IMR-90 (cell line): Measurements from ENCODE around the gene RCBTB2. TPM values are rescaled to one million over a fixed set of nuclear protein-coding genes. Genes with fewer than 3 reads are reported as not detected.

Source experiments
- ATAC-seq: fragments of 200-7000 bp; cut with Tn5 transposase; 2 replicates; pipeline ENCODE4 v1.9.1; 2020; ENCODE audit warnings: low read depth, mild to moderate bottlenecking, moderate library complexity
- BruUV-seq: library from RNA; stranded (reverse); fragments of 400-500 nt; replicated peaks from 2 replicates; lab custom pipeline; 2021; lab: Mats Ljungman, UMichigan
- CTCF ChIA-PET: fragments of 300-600 bp; formaldehyde crosslinking; extraction: SDS; loops from one replicate; lab custom pipeline; 2021; ENCODE audit warnings: antibody characterized with exemption; lab: Yijun Ruan, JAX
- POLR2A ChIA-PET: fragments of 300-600 bp; sonication (Branson Sonifier 250); formaldehyde crosslinking; loops from one replicate; lab custom pipeline; 2022; ENCODE audit warnings: antibody characterized with exemption; ENCODE audit not compliant: unreplicated experiment; lab: Charles Lee
- DNase-seq: peaks from one replicate; pipeline ENCODE4 v3.0.0; 2013
- H2AFZ ChIP-seq: replicated peaks from 2 replicates; pipeline ENCODE3; 2013; ENCODE audit warnings: low read length, mild to moderate bottlenecking; ENCODE audit not compliant: poor library complexity
- H2AK5ac ChIP-seq: 2 replicates; pipeline ENCODE4 v1.6.1; 2013; ENCODE audit warnings: low read depth, low read length, inconsistent platforms
- H2AK9ac ChIP-seq: replicated peaks from 2 replicates; pipeline ENCODE3; 2013; ENCODE audit warnings: mild to moderate bottlenecking, low read depth, low read length, moderate library complexity; ENCODE audit not compliant: poor library complexity
- H2BK120ac ChIP-seq: 2 replicates; pipeline ENCODE4 v1.6.1; 2013; ENCODE audit warnings: low read depth, low read length, inconsistent platforms
- H2BK15ac ChIP-seq: 3 replicates; pipeline ENCODE4 v1.6.1; 2013; ENCODE audit warnings: low read depth, low read length, inconsistent platforms
- H2BK20ac ChIP-seq: 2 replicates; pipeline ENCODE4 v1.6.1; 2013; ENCODE audit warnings: low read depth, mild to moderate bottlenecking, inconsistent platforms, low read length, moderate library complexity
- H2BK5ac ChIP-seq: 2 replicates; pipeline ENCODE4 v1.6.1; 2013; ENCODE audit warnings: mild to moderate bottlenecking, low read depth, low read length, inconsistent platforms; ENCODE audit not compliant: poor library complexity, severe bottlenecking
- H3K14ac ChIP-seq: replicated peaks from 2 replicates; pipeline ENCODE4 v1.6.1; 2013; ENCODE audit warnings: low read depth, low read length, inconsistent platforms
- H3K18ac ChIP-seq: 2 replicates; pipeline ENCODE4 v1.6.1; 2013; ENCODE audit warnings: low read depth, low read length, control low read depth
- H3K23ac ChIP-seq: 2 replicates; pipeline ENCODE4 v1.6.1; 2013; ENCODE audit warnings: low read depth, low read length, inconsistent platforms
- H3K27ac ChIP-seq: 2 replicates; pipeline ENCODE4 v1.5.1; 2013; ENCODE audit warnings: mild to moderate bottlenecking, control low read depth, low read length; ENCODE audit not compliant: insufficient read depth
- H3K27me3 ChIP-seq: 2 replicates; pipeline ENCODE4 v1.6.1; 2013; ENCODE audit warnings: low read length; ENCODE audit not compliant: control insufficient read depth, insufficient read depth
- H3K36me3 ChIP-seq: 2 replicates; pipeline ENCODE4 v1.6.1; 2013; ENCODE audit warnings: low read length, mixed read lengths; ENCODE audit not compliant: control insufficient read depth, insufficient read depth
- H3K4ac ChIP-seq: 2 replicates; pipeline ENCODE4 v1.6.1; 2013; ENCODE audit warnings: low read depth, low read length, inconsistent platforms
- H3K4me1 ChIP-seq: 2 replicates; pipeline ENCODE4 v1.6.1; 2013; ENCODE audit warnings: low read length, mixed read lengths; ENCODE audit not compliant: control insufficient read depth, insufficient read depth
- H3K4me2 ChIP-seq: 2 replicates; pipeline ENCODE4 v1.6.1; 2013; ENCODE audit warnings: low read depth, mild to moderate bottlenecking, control low read depth, low read length, moderate library complexity
- H3K4me3 ChIP-seq: 2 replicates; pipeline ENCODE4 v1.5.1; 2013; ENCODE audit warnings: low read depth, mild to moderate bottlenecking, control low read depth, low read length, moderate library complexity; ENCODE audit not compliant: insufficient read depth
- H3K56ac ChIP-seq: 2 replicates; pipeline ENCODE4 v1.6.1; 2013; ENCODE audit warnings: low read length, inconsistent platforms; ENCODE audit not compliant: insufficient read depth; ENCODE audit errors: extremely low read depth
- H3K79me1 ChIP-seq, 2 experiments: 2 replicates each; pipeline ENCODE4 v1.6.1; 2013; ENCODE audit warnings: low read length in 2 of 2, inconsistent platforms in 1 of 2, low read depth in 1 of 2
- H3K9ac ChIP-seq: 2 replicates; pipeline ENCODE4 v1.6.1; 2013; ENCODE audit warnings: low read depth, low read length, control low read depth
- H3K9me1 ChIP-seq: 2 replicates; pipeline ENCODE4 v1.6.1; 2013; ENCODE audit warnings: low read length, inconsistent platforms; ENCODE audit not compliant: insufficient read depth
- H3K9me3 ChIP-seq: 2 replicates; pipeline ENCODE4 v1.6.1; 2013; ENCODE audit warnings: low read length; ENCODE audit not compliant: control insufficient read depth, insufficient read depth
- H4K20me1 ChIP-seq: 2 replicates; pipeline ENCODE4 v1.6.1; 2013; ENCODE audit warnings: low read length, inconsistent platforms; ENCODE audit not compliant: insufficient read depth
- H4K5ac ChIP-seq: 2 replicates; pipeline ENCODE4 v1.6.1; 2013; ENCODE audit warnings: mild to moderate bottlenecking, low read depth, low read length, control low read depth
- H4K8ac ChIP-seq, 2 experiments: 2 replicates each; pipeline ENCODE4 v1.6.1; 2013; ENCODE audit warnings: low read depth in 2 of 2, low read length in 2 of 2, control low read depth in 1 of 2, inconsistent platforms in 1 of 2
- H4K91ac ChIP-seq: 2 replicates; pipeline ENCODE4 v1.6.1; 2013; ENCODE audit warnings: low read depth, low read length, inconsistent platforms; ENCODE audit not compliant: insufficient read depth
- CEBPB ChIP-seq: IDR thresholded peaks from 2 replicates; pipeline ENCODE4 v1.6.1; 2012; ENCODE audit warnings: low read depth, low read length, improper control_type of control experiment
- MAZ ChIP-seq: IDR thresholded peaks from 2 replicates; pipeline ENCODE4 v1.6.1; 2012; ENCODE audit warnings: low read depth, mild to moderate bottlenecking, low read length, improper control_type of control experiment, moderate library complexity, borderline replicate concordance
- WGBS, 2 experiments: methylation state at CpG; one replicate each; pipeline versions ENCODE4 v1.1.5 to v1.1.7; 2013; ENCODE audit warnings: missing lambda C conversion rate in 2 of 2; ENCODE audit not compliant: insufficient read length in 1 of 2; ENCODE audit errors: extremely low coverage in 2 of 2; 5-methylcytosine and 5-hydroxymethylcytosine counted together
- dilution Hi-C: fragments of 300-500 bp; cut with HindIII; formaldehyde crosslinking; loops from one replicate; pipeline ENCODE4 v1.14.3; 2018; ENCODE audit warnings: low sequenced_read_pairs; ENCODE audit not compliant: unreplicated experiment
- in situ Hi-C: fragments of 300-500 bp; cut with MboI; formaldehyde crosslinking; loops from 3 replicates; pipeline ENCODE4 v1.14.3; 2019; ENCODE audit warnings: low sequenced_read_pairs, inconsistent platforms, mixed read lengths
- intact Hi-C: fragments of 100-400 bp; cut with micrococcal nuclease; formaldehyde crosslinking; loops from 2 replicates; pipeline ENCODE4 v1.10.0; 2022
- polyA plus RNA-seq, 3 experiments: library from polyadenylated mRNA; depleted of rRNA; stranded (reverse); fragments of >200 nt; gene quantifications; 2 replicates each; pipeline ENCODE4 v1.2.3, GENCODE V29; 2012; ENCODE audit warnings: low replicate concordance in 1 of 3
- total RNA-seq: library from RNA; depleted of rRNA; stranded (reverse); fragments of >200 nt; gene quantifications from 2 replicates; pipeline ENCODE4 v1.2.3, GENCODE V29; 2012
- TF ChIP-seq, protein P1 (sequence below): conservative IDR thresholded peaks from 2 replicates; pipeline ENCODE4 v1.5.1; 2012; ENCODE audit warnings: mild to moderate bottlenecking, low read depth, low read length, improper control_type of control experiment
- TF ChIP-seq, protein P2 (sequence below): fragments of 150-350 bp; IDR thresholded peaks from 2 replicates; pipeline ENCODE4 v1.6.1; 2017; ENCODE audit warnings: mild to moderate bottlenecking, antibody characterized with exemption, low read length, low read depth

The RCBTB2 gene
- total and polyA plus RNA-seq, 2 of the 4 experiments (the other 2 are of a cell fraction), result 4.0 to 5.2 TPM

DNA sequence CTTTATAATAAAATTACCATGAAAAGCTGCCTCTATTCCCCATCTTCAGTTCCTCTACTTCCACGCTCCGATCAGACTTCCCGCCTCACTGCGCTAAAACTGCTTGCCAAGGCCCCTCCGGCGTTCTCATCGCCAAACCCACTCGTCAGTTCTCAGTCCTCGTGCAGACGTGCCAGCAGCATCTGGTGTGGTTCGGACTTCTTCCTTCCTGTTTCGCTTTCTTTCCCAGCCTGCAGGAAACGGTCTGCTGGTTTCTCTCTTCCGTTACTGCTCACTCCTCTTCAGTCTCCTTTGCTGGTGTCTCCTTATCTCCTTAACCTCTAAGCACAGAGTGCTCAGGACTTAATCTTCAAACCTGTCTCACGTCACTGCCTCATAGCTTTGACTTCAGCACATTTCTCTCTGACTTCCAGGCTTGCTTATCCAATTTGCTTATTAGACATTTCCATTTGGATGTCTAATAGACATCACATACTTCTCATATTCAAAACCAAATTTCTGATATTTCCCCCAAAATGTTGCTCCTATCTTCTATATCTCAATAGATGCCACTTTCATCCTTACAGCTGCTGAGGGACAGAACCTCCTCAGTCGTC lies 40.3 kb downstream of the RCBTB2 start:
- Histone ChIP-seq H3K9me3 (no peaks in the 10 kb centered on the region), H3K14ac (no peak overlapping the region), H3K9me1 (no peaks in the 10 kb centered on the region; the same call in 1 of the 2 replicates), H2BK5ac (no peak overlapping the region), H3K4me2 (peak overlapping the region; percentile 37; the same call in 1 of the 2 replicates), H3K27me3 (no peaks in the 10 kb centered on the region), H2BK120ac (no peak overlapping the region), H4K91ac (no peak overlapping the region), H3K79me1 (no peaks in the 10 kb centered on the region), H4K8ac (peak overlapping the region in 1 of 2 experiments; percentile 28; a peak in 1 of 4 replicates), H2AK9ac (no peak overlapping the region), H3K4ac (no peak overlapping the region), H3K18ac (no peak overlapping the region; the same call in 1 of the 2 replicates), H3K36me3 (no peaks in the 10 kb centered on the region), H3K4me1 (no peaks in the 10 kb centered on the region), H2BK20ac (no peak overlapping the region), H3K27ac (no peak overlapping the region), H3K9ac (no peak overlapping the region), H4K5ac (no peak overlapping the region), H4K20me1 (no peaks in the 10 kb centered on the region), H3K56ac (no peak overlapping the region), H2BK15ac (no peak overlapping the region), H2AK5ac (no peak overlapping the region), H3K23ac (no peak overlapping the region), H2AFZ (peak overlapping the region; percentile 9), H3K4me3 (peak overlapping the region; percentile 30; the same call in 1 of the 2 replicates)
- TF ChIP-seq MAZ (no peak), CEBPB (no peak)
- TF ChIP-seq, protein P1, sequence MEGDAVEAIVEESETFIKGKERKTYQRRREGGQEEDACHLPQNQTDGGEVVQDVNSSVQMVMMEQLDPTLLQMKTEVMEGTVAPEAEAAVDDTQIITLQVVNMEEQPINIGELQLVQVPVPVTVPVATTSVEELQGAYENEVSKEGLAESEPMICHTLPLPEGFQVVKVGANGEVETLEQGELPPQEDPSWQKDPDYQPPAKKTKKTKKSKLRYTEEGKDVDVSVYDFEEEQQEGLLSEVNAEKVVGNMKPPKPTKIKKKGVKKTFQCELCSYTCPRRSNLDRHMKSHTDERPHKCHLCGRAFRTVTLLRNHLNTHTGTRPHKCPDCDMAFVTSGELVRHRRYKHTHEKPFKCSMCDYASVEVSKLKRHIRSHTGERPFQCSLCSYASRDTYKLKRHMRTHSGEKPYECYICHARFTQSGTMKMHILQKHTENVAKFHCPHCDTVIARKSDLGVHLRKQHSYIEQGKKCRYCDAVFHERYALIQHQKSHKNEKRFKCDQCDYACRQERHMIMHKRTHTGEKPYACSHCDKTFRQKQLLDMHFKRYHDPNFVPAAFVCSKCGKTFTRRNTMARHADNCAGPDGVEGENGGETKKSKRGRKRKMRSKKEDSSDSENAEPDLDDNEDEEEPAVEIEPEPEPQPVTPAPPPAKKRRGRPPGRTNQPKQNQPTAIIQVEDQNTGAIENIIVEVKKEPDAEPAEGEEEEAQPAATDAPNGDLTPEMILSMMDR, result no peak
- TF ChIP-seq, protein P2, sequence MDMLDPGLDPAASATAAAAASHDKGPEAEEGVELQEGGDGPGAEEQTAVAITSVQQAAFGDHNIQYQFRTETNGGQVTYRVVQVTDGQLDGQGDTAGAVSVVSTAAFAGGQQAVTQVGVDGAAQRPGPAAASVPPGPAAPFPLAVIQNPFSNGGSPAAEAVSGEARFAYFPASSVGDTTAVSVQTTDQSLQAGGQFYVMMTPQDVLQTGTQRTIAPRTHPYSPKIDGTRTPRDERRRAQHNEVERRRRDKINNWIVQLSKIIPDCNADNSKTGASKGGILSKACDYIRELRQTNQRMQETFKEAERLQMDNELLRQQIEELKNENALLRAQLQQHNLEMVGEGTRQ, result no peak
- dilution Hi-C loops (no loop called here), in situ Hi-C loops (no loop called here), intact Hi-C loops (no loop called here)
- WGBS, 2 experiments, result 89% methylated on average over 10 of the region's 16 CpGs; no CpG with 5 or more reads in 1 of the 2 experiments
- ATAC-seq (no peak), DNase-seq (peak; percentile 18)
- CTCF ChIA-PET, result no interaction called here
- POLR2A ChIA-PET, result interaction anchor here (0.9 kb wide), 1 partner anchor 116 kb away, joined by 12 read pairs; no protein-coding TSS in a partner anchor
- no TSS peak for BruUV-seq
